GM12892 (cell line): ENCODE measurements around the gene SLC49A4.

Source experiments
- POLR2A ChIP-seq: IDR thresholded peaks from 2 replicates; pipeline ENCODE4 v1.6.1; 2011; ENCODE audit warnings: low read depth, low read length, control low read depth
- POLR2AphosphoS5 ChIP-seq: IDR thresholded peaks from 2 replicates; pipeline ENCODE4 v1.6.1; 2011; ENCODE audit warnings: low read depth, low read length, control low read depth
- TAF1 ChIP-seq: IDR thresholded peaks from 2 replicates; pipeline ENCODE4 v1.6.1; 2011; ENCODE audit warnings: low read depth, mild to moderate bottlenecking, control low read depth, low read length, borderline replicate concordance

- no peak for TF ChIP-seq POLR2A
- TF ChIP-seq TAF1, result no peak
- TF ChIP-seq POLR2AphosphoS5, result no peak
These were observed 130.9 kb downstream of the SLC49A4 start for GRCh38 chr3:122925756-122926155.
